Mesothelial cell of epicardium (in vitro differentiated cells): Measurements from ENCODE around the gene NSD2. TPM values are rescaled to one million over a fixed set of nuclear protein-coding genes. Genes with fewer than 3 reads are reported as not detected.

Experiments
- DNase-seq, 2 experiments: peaks; one replicate each; pipeline ENCODE4 v3.0.0; 2021; ENCODE audit warnings: low spot score in 2 of 2; ENCODE audit not compliant: unreplicated experiment in 2 of 2
- H3K27ac Mint-ChIP-seq: 2 replicates; pipeline ENCODE4 v1.8.0; 2021; ENCODE audit warnings: mixed read lengths
- H3K27me3 Mint-ChIP-seq: 2 replicates; pipeline ENCODE4 v1.8.0; 2021; ENCODE audit warnings: low read depth, mixed read lengths
- H3K36me3 Mint-ChIP-seq: 2 replicates; pipeline ENCODE4 v1.8.0; 2021; ENCODE audit warnings: mixed read lengths
- H3K4me1 Mint-ChIP-seq: 2 replicates; pipeline ENCODE4 v1.8.0; 2021; ENCODE audit warnings: mixed read lengths
- H3K4me3 Mint-ChIP-seq: 2 replicates; pipeline ENCODE4 v1.8.0; 2021; ENCODE audit warnings: mild to moderate bottlenecking, moderate library complexity, mixed read lengths
- H3K9me3 Mint-ChIP-seq: 2 replicates; pipeline ENCODE4 v1.8.0; 2021; ENCODE audit warnings: mixed read lengths
- total RNA-seq: library from RNA; stranded (reverse); gene quantifications from 3 replicates; pipeline ENCODE4 v1.2.1, GENCODE V29; 2021
- TF ChIP-seq, protein P1 (sequence below): fragments of 200-600 bp; sonication (generic); IDR thresholded peaks from one replicate; pipeline ENCODE4 v1.5.0; 2021; ENCODE audit warnings: antibody characterized with exemption; ENCODE audit not compliant: unreplicated experiment

NSD2 gene
- total RNA-seq, 1 donor from 2014 or later = 119 TPM

GRCh38 chr4:1899149-1900086 lies 28.2 kb downstream of the NSD2 start:
- Mint-ChIP-seq H3K27me3 (no peaks in the 10 kb centered on the region), H3K4me3 (no peak overlapping the region), H3K4me1 (peaks cover 9% of the 10 kb centered on the region), H3K27ac (peak overlapping the region; percentile 82), H3K9me3 (no peaks in the 10 kb centered on the region), H3K36me3 (peaks cover 30% of the 10 kb centered on the region)
- DNase-seq = peak; percentile 40 to 73
- TF ChIP-seq, protein P1, sequence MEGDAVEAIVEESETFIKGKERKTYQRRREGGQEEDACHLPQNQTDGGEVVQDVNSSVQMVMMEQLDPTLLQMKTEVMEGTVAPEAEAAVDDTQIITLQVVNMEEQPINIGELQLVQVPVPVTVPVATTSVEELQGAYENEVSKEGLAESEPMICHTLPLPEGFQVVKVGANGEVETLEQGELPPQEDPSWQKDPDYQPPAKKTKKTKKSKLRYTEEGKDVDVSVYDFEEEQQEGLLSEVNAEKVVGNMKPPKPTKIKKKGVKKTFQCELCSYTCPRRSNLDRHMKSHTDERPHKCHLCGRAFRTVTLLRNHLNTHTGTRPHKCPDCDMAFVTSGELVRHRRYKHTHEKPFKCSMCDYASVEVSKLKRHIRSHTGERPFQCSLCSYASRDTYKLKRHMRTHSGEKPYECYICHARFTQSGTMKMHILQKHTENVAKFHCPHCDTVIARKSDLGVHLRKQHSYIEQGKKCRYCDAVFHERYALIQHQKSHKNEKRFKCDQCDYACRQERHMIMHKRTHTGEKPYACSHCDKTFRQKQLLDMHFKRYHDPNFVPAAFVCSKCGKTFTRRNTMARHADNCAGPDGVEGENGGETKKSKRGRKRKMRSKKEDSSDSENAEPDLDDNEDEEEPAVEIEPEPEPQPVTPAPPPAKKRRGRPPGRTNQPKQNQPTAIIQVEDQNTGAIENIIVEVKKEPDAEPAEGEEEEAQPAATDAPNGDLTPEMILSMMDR = peak; percentile 99

DNA sequence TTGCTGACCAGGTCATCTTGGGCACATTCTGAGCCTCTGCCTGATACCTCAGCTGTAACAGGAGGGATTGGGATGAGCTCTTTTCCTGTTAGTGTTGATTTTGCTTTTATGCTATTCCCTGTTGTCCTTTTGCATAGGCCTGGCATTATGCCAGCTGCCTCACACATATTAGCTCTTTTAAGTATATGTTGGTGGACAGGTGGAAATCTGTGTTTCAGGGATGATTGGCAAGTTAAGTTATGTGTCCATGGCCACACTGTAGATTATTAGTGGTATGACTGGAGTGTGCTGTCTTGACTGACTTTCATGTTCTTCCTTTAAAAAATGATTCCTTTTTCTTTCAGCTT lies 28.9 kb downstream of the NSD2 start:
- Mint-ChIP-seq H3K9me3 (no peaks in the 10 kb centered on the region), H3K27ac (no peak overlapping the region), H3K4me3 (no peak overlapping the region), H3K4me1 (peaks cover 9% of the 10 kb centered on the region), H3K27me3 (no peaks in the 10 kb centered on the region), H3K36me3 (peaks cover 30% of the 10 kb centered on the region)
- TF ChIP-seq, protein P1 = no peak
- no peak for DNase-seq

DNA sequence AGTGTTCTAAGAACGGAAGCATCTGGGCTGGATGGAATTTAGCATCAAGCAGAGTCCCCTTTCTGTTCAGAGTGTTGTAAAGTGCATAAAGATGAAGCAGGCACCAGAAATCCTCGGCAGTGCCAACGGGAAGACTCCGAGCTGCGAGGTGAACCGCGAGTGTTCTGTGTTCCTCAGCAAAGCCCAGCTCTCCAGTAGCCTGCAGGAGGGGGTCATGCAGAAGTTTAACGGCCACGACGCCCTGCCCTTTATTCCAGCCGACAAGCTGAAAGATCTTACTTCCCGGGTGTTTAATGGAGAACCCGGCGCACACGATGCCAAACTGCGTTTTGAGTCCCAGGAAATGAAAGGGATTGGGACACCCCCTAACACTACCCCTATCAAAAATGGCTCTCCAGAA lies 29.4 kb downstream of the NSD2 start:
- no peaks in the 10 kb centered on the region for H3K27me3 Mint-ChIP-seq
- peaks cover 9% of the 10 kb centered on the region for H3K4me1 Mint-ChIP-seq
- H3K9me3 Mint-ChIP-seq = no peaks in the 10 kb centered on the region
- no peak overlapping the region for H3K27ac Mint-ChIP-seq
- no peak overlapping the region for H3K4me3 Mint-ChIP-seq
- H3K36me3 Mint-ChIP-seq = peaks cover 29% of the 10 kb centered on the region
- TF ChIP-seq, protein P1 = no peak
- no peak for DNase-seq

DNA sequence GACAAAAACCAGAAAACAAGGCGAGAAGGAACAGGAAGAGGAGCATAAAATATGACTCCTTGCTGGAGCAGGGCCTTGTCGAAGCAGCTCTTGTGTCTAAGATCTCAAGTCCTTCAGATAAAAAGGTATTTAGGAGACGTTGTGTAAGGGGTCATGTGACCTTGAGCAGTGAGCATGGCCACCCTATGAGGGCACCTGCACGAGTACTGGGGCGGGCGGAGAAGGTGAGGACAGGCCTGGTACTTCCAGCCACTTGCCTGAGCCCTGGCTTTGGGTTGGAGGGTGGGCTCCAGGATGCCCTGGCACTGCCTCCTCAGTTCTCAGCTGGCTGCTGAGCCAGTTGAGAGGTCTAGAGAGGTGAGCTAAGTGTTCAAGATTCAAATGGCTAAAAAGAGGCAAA lies 29.9 kb downstream of the NSD2 start:
- no peak for DNase-seq
- H3K36me3 Mint-ChIP-seq = peaks cover 32% of the 10 kb centered on the region
- peaks cover 9% of the 10 kb centered on the region for H3K4me1 Mint-ChIP-seq
- H3K9me3 Mint-ChIP-seq = no peaks in the 10 kb centered on the region
- no peaks in the 10 kb centered on the region for H3K27me3 Mint-ChIP-seq
- no peak overlapping the region for H3K4me3 Mint-ChIP-seq
- H3K27ac Mint-ChIP-seq = no peak overlapping the region
- TF ChIP-seq, protein P1 = no peak

DNA sequence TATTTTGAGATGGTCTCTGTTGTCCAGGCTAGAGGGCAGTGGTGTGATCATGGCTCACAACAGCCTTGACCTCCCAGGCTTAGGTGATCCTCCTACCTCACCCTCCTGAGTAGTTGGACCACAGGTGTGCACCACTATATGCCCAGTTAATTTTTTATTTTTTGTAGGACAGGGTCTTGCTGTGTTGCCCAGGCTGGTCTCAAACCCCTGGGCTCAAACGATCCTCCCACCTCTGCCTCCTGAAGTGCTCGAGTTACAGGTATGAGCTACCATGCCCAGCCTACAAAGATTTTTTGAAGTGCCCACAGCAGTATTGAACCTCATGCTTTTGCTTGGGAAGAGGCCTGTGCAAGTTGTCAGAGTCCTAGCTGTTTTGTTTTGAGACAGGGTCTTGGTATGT lies 31.1 kb downstream of the NSD2 start:
- DNase-seq = no peak
- no peaks in the 10 kb centered on the region for H3K27me3 Mint-ChIP-seq
- TF ChIP-seq, protein P1 = no peak
- H3K36me3 Mint-ChIP-seq = peaks cover 32% of the 10 kb centered on the region
- no peak overlapping the region for H3K27ac Mint-ChIP-seq
- peaks cover 9% of the 10 kb centered on the region for H3K4me1 Mint-ChIP-seq
- H3K9me3 Mint-ChIP-seq = no peaks in the 10 kb centered on the region
- no peak overlapping the region for H3K4me3 Mint-ChIP-seq
